Right kidney (tissue), 1 donor: ENCODE data around the gene PLET1.

Experiments
- DNase-seq: peaks from one replicate; pipeline ENCODE4 v3.0.0-alpha.2; 2016

Gene PLET1

DNA sequence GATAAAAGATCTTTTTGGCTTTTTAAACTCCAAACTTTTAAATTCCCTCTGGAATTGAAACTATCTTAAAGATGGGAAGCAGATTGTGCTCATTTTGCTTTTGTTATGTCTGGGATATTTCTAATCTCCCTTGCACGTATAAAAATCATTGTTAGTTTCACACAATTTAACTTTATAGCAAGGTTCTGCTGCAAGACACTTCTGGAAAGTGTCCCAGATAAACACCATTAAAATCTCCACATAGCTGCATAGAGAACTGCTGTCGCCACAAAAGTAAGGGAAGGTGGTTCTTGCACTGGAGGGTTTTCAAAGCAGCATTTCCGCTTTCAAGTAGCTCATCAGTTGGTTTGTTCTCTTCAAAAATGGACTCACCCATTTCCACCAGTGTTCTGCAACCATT lies 22.6 kb downstream of the PLET1 start:
- DNase-seq: no peak

DNA sequence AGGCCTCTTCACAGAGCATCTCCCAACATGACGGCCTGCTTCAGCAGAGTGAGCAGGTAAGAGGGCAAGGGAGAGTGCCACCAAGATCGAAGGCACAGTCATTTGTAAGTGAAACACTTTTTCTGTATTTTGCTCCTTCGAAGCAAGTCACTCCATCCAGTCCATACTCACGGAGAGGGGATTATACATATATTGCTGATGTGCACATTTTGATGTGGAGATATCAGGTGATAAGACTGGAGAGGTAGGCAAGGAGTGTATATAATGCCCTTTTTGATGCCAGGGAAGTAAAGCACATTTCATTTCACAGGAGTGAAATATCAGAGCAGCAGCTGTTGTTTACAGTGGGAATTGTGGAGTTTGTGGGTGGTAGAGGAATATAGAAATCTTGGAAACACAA lies 23.2 kb downstream of the PLET1 start:
- DNase-seq: no peak

DNA sequence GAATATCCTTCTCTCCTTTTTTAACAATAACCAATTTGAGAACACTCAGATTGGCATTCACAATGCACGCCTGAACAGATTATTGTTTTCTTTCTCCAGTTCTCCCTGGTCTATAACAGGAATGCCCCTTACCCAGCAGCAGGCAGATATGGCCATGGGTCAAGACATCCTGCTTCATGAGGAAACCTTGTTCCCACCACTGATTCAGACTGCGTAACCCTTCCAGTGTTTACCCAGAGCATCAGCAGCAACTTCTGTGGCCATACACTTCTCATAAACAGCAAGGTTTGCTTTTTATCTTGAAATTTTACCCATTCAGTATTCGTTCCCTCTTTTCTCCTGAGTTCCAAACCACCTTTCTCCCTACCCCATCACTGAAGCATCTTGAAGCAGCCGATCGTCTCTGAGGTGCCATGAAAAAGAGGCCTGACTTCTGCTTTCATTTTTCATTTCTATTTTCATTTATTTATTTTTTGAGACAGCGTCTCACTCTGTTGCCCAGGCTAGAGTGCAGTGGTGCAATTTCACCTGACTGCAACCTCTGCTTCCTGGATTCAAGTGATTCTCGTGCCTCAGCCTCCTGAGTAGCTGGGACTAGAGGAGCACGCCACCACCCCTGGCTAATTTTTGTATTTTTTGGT lies 24.8 kb downstream of the PLET1 start:
- DNase-seq: no peak

DNA sequence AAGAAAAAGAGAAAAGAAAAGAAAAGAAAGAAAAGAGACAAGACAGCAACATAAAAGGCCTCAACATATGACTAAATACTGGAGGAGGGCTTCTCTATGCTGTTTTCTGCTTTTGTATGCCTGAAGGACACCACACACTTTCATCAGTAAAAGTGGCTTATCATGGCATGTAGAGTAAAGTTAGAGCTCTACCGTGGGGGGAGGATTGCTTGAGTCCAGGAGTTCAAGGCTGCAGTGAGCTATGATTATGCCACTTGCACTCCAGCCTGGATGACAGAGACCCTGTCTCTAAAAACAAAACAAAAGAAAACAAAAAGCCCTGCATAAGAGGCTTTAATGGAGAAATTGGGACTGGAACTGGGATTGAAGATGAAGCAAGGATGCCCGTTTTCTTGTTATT lies 28.7 kb downstream of the PLET1 start:
- DNase-seq: no peak

DNA sequence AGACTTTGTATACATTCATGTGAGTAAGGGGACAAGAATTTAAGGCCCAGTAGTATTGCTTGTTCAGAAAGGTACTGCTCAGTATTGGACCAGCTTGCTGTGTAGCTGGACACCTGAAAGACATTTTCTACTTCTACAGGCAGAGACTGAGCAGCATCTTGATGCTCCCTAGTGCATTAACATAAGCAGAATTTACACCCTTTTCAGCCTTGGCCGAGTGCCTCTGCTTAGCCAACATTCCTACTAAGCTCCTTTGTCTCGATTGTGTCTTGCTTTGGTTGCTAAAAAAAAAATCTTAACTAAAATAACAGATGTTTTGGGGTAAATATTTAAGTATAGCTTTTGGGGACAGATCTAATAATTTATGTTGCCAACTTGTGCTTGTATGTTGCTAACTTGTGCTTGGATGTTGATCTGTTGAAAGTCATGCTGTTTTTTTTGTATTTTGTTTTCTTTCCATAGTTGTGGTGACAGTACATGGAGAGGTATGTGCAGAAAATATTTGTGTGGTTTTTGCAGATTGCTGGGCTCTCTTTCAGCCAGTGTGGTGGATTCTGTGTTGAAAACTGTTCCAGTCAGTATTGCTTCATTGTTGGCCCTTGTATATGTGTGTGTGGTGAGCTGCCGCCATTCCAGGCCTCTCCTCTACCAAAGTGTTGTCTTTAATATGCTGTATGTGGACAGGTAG lies 30.8 kb downstream of the PLET1 start:
- DNase-seq: no peak

DNA sequence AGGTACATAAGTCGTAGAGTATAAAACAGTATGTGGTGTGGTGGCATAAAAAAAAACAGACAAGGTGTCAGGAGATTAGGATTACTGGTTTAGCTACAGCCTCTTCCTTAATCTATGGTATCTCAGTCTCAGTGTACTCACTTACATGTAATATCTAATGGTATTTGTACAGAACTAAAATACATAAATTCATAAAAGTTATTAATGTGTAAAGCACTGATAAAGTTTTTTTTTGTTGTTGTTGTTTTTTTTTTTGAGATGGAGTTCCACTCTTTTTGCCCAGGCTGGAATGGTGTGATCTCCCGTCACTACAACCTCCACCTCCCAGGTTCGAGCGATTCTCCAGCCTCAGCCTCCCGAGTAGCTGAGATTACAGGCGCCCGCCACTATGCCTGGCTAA lies 31.5 kb downstream of the PLET1 start:
- no peak for DNase-seq

DNA sequence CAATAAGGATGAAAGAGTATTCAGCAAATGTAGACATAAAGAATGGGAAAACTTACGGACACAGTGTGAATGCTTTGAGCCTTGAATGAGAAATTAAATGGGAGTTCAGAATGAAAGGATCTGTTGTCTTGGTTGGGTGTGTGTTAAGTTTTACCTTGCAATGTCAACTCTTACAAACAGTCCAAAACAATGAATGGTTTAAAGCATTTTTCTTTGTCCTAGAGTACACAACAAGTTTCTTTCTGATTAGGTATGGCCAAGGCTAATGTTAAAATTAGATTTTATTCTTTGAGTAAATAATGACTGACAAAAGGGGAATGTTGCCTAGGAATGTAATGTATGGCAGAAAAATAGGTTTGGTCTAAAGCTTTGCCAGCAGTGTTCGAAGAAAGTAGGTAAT lies 32.0 kb downstream of the PLET1 start:
- no peak for DNase-seq

DNA sequence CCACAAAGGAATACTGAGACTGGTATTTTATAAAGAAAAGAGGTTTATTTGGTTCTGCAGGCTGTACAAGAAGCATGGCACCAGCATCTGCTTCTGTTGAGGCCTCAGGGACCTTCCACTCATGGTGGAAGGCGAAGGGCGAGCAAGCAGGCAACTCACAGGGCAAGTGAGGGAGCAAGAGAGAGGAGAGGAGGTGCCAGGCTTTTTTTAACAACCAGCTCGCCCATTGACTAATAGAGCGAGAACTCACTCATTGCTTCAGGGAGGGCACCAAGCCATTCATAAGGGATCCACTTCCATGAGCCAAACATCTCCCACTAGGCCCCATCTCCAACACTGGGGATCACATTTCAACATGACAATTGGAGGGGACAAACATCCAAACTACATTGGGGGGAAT lies 33.2 kb downstream of the PLET1 start:
- no peak for DNase-seq

DNA sequence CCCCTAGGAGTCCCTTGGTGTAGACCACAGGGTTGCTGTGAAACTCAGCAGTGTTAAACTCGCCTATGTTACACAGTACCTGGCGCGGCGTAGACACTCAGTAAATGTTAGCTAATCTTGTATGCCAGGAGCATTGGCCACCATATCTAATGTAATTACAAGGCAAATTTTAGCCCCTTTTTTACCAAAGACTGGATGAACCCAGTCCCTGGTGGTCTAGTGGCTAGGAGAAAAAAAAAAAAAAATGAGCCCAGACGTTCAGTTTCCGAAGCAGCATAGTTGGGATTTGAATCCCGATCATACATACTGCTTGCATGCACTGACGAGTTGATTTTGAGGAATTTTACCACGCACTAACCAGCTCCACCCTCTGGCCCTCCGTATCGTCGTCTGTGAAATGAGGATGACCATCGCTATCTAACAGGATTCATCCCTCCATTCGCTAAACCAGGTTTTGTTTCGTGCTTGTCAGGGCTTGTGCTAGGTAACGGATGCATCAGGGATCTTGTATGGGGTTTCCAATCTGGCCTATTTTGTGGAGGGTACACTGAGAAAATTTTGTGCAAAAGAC lies 33.7 kb downstream of the PLET1 start:
- DNase-seq: no peak

DNA sequence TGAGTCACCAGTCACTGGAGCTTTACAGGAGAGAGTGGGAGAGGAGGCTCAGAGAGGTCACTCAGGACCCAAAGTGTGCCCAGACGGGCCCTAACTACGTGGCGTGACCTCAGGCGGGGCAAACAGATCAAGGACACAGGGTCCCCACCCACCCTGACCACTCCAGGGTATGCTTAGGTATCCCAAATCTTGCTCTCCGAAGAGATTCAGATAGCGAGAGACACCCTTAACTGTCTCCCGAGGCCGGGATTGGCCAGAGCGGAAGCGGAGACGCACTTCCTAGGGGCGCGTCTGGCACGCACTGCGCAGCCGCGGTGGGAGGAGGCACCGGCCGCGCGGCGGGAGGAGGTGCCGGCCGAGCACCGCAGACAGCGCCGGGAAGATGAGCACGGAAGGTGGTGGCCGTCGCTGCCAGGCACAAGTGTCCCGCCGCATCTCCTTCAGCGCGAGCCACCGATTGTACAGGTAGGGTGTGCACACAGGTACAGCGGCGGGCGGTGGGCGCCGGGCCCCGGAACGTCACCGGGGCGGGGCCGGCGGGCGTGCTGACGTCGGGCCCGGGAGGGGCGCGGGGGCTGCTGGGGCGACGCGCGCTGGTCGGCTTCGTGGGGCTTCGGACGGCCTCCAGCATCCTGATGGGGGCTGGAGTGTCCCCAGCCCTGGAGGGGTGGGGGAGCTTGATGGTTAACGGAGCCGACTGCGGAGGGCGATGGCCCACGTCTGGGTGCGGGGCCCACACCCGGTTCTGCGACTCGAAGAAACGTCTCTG lies 34.4 kb downstream of the PLET1 start, which contains the start of gene PTS:
TSS of gene PTS (plus strand) at position 367 of the 769 bp plus-strand sequence. CDS start at position 383, 16 bp downstream.
- peak; percentile 99 for DNase-seq

DNA sequence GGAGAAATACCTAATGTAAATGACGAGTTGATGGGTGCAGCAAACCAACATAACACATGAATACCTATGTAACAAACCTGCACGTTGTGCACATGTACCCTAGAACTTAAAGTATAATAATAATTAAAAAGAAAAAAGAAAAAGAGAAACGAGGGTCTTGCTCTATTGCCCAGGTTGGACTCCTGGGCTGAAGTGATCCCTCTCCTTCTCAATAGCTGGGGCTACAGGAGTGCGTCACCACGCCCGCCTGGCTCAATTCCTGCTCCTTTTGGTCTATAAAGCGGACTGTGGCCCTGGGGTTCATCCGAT lies 35.0 kb downstream of the PLET1 start:
- no peak for DNase-seq

DNA sequence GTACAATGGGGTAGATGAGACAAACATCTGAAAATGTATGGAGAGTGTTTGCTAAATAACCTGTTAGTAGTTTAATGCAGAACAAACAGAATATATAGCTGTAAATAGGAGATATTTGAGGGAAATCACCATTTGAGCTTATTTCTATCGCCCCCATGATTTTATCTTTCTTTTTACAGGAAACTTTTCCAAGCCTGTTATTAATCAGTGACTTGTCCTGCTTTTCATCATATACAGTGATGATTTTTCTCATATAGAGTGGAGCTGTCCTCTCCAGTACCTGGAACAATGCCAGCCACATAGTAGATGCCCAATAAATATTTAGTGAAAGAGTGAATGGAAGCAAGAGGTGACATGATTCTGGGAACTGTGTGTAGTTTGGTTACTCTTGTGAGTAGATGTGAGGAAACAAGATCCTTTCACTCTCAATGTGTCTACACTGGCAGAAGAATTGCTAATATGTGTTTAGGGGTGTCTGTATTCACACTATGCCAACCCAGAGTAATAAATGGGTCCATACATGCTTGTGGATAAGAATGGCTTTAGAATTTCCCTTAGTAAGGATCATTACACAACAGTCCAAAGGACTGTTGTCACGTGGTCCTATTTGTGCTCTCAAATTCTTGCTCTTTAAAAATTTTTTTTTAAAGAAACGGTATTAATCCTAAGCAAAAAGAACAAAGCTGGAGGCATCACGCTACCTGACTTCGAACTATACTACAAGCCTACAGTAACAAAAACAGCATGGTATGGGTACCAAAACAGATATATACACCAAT lies 36.7 kb downstream of the PLET1 start:
- no peak for DNase-seq

DNA sequence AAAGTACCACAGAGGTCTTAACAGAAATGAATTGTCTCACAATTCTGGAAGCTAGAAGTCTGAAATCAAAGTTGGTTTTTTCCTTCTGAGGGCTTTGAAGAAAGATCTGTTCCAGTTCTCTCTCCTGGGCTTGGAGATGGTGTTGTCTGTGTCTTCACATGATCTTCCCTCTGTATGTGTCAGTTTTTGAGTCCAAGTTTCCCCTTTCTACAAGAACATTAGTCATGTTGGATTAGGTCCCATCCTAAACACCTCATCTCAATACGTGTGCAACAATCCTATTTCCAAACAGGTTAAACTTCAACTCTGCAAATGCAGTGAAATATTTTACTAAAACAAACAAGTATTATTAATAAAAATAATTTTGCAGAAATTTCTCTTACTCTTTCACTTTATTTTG lies 37.5 kb downstream of the PLET1 start:
- DNase-seq: no peak

DNA sequence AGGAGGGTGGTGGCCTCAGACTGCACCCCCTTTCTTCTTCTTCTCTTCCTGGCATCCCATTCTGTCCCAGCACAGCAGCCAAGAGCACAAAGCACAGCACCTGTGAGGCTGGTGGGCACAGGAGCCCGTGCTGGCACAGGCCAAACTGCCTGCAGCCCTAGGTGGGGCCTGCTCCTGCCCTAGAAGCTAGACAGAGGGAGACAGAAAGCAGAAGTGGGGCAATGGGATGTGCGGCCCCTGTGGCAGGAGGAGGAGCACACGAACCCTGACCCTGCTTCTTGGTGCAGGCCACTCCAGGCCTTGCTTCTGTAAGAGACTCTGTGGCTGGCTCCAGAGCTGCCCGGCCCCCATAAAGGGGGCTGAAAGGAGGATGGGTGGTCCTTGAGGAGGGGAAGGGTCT lies 38.4 kb downstream of the PLET1 start:
- no peak for DNase-seq

DNA sequence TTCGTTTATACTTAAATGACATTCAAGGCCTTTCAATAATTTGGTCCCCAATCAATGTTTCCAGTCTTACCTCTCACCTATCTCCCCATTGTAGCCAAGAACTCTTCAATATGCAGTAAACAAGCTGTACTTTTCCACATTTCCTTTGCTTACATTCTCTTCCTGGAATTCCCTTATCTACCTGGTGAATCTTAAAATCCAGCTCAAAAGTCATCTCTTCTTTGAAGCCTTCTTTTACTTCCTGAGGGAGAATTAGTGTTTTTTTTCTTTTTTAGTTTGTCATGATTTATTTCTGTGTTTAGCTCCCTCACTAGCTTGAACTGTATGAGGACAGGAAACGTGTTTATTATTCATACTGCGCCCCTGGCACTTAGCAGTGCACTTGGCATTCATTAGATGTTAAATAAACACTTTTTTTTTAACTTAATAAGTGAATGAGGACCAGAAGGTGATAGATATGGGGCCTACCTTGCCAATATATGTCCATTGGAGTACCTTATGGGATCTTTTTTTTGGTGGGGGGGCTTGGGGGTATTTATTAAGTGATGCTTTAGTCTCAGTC lies 39.3 kb downstream of the PLET1 start:
- no peak for DNase-seq

DNA sequence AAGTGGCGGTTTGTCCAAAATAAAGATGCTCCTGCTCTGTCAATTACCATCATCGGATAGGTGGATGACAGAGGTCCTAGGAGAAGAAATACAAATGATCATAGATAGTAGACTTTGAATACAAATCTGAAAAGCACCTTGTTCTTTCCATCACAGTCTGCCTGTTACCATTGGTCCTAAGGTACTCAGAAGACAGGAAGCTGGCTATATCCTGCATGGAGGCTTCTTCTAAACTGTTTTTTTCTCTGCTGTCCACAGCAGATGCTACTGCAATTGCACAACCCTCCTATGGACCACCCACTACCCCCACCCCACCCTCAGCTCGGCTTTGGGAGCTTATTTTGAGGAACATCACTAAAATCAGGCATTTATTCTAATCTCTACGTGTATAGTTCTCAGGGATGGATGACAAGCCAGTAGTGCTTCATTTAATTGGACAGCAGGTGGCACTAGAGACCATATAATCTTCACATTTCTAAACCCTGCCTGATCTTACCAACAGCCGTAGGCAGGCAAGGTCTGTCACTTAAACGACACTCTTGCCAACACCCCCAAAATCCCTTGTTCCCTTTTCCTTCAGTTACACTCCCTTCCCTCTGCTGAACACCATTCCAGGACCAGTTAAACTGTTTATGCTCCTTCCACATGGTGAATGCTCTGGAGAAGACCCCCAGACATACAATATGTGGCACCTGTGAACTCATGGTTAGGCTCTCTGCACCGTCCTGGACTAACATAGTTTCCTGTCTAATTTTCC lies 41.0 kb downstream of the PLET1 start:
- DNase-seq: peak; percentile 39

DNA sequence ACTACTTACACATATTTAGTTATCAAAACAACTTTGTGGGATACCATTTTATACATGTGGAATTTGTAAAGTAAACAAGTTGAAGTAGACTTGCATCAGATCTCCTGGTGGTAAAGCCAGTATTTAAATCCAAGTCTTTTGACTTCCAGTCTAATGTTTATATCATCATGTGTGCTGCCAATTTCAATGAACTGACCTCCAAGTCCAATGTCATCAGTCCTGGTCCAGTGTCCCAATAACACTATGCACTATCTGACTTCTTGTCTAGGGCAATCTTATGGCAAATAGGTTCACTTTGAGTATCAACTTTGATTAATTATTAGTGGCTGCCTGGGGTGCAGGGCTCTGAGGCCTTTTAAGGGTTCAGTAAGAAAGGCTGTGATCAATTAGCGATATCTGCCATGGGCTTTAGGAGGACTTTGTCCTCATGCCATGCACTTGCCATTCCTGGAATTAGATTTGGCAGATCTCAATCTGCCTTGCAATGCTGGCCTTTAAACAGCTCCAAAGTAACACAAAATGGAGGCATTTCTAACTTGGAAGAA lies 44.0 kb downstream of the PLET1 start:
- DNase-seq: no peak

DNA sequence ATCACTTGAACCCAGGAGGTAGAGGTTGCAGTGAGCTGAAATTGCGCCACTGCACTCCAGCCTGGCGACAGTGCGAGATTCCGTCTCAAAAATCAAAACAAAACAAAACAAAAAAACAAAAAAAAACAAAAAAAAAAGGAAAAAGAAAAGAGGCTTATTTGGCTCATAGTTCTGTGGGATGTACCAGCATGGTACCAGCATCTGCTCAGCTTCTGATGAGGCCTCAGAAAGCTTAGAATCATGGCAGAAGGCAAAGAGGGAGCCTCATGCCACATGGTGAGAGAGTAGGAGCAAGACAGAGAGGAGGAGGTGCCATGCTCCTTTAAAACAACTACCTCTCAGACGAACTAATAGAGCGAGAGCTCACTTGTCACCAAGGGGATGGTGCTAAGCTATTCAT lies 45.0 kb downstream of the PLET1 start:
- DNase-seq: no peak

DNA sequence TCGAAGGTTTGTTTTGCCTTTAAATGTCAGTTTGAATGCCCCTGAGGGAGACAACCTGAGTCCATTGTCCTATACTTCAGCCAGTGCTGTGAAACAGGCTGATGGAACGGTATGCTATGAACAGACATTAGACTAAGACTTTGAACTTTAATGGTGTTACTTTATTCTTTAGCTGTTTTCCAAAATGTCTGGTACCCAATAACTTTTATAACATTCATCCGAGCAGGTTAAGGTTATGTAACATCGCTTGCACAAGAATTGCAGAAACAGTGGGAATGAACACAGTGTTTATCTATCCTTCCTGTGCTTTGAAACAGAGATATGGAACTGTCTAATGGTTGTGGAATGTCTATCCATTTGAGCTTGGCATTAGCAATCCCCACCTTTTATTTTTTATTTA lies 46.9 kb downstream of the PLET1 start:
- no peak for DNase-seq

DNA sequence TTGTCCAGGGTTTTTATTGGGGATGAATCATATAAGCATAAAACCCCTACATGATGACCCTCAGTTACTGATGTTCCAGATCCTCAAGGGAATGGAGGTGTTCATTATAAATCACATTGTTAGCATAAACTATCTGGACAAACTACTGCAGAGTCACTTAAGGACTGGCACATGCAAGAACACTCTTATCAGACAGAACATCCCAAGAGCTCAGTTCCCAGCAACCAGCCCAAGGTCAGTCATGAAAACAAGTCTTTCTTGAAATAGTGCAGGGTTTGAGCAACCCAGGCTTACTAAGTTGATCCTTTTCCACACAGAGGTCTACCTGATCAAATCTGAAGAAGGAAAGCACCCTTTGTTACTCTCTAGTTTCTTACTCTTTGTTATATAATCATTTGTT lies 48.0 kb downstream of the PLET1 start:
- DNase-seq: no peak

DNA sequence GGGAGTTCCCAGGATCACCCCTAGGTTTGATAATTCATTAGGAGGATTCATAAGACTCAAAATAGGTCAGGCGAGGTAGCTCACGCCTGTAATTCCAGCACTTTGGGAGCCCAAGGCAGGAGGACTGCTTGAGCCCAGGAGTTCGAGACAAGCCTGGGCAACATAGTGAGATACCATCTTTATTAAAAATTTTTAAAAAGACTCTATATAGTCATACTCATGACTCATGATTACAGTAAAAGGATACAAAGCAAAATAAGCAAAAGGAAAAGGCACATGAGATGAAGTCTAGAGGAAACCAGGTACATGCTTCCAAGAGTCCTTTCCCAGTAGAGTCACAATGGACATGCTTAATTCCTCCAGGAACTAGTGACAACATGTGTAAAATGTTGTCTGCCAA lies 48.4 kb downstream of the PLET1 start:
- DNase-seq: no peak
